CD4-positive, alpha-beta T cell treated with Interleukin-12 subunit alpha and Interleukin-12 subunit beta, for 1 hour (primary cell): ENCODE results near the gene CRYAB.
"Not testable (repeated sequence)": the region's sequence is repeated elsewhere in the genome, so short reads cannot be mapped to it uniquely, and the experiment has no call there.

Experiments
- DNase-seq: peaks from one replicate; pipeline ENCODE4 v3.0.0-alpha.2; 2020

The CRYAB gene

DNA sequence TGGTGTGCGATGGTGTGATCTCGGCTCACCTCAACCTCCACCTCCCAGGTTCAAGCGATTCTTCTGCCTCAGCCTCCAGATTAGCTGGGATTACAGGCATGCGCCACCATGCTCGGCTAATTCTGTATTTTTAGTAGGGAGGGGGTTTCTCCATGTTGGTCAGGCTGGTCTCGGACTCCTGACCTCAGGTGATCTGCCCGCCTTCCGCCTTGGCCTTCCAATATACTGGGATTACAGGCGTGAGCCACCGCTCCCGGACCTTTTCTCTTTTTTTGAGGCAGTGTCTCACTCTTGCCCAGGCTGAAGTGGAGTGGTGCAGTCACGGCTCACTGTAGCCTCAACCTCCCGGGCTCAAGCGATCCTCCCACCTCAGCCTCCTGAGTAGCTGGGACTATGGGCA lies 21.6 kb upstream of the CRYAB start:
- not testable (repeated sequence) for DNase-seq

- DNase-seq = no peak
Observed at GRCh38 chr11:111932611-111932950, 21.0 kb upstream of the CRYAB start.

DNA sequence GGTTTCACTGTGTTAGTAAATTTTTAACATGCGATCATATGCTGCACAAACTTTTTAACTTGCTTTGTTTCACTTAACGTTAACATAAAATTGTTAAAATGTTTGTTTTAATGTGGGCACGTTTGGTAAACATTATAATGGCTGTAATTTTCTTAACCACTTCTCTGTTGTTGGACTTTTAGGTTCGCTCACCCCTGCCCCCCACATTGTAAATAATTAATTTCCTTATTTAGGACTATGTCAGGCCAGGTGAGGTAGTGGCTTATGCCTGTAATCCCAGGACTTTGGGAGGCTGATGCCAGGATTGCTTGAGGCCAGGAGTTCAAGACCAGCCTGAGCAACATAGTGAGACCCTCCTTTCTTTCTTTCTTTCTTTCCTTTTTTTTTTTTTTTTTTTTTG lies 18.9 kb upstream of the CRYAB start:
- no peak for DNase-seq

- peak; percentile 98 for DNase-seq
Observed at GRCh38 chr11:111926505-111927391, 15.2 kb upstream of the CRYAB start.

- no peak for DNase-seq
Observed at GRCh38 chr11:111925953-111926352, 14.4 kb upstream of the CRYAB start.

- DNase-seq = no peak
Observed at GRCh38 chr11:111923951-111924350, 12.4 kb upstream of the CRYAB start.

- DNase-seq = no peak
Observed at GRCh38 chr11:111923351-111923788, 11.8 kb upstream of the CRYAB start.

DNA sequence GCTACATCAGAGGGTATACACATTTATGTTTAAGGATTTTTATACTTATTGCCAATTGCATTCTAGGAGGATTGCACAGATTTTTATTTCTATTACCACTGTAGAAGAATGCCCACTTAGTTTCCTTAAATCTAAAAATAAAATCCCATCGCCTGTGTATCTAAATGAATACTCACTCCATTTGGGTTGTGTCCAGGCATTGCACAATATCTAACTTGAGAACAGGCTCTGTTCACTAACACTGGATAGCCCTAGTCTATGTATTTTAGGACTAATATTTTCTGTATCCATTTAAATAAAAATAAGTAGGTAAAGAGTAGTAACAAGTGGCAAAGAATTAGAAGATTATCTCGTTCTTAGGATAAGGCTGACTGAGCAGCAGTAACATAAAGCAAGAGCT lies 11.2 kb upstream of the CRYAB start:
- DNase-seq = no peak

GRCh38 chr11:111921541-111922230 lies 10.1 kb upstream of the CRYAB start:
- DNase-seq = no peak

GRCh38 chr11:111920908-111921307 lies 9.3 kb upstream of the CRYAB start:
- DNase-seq = no peak

DNA sequence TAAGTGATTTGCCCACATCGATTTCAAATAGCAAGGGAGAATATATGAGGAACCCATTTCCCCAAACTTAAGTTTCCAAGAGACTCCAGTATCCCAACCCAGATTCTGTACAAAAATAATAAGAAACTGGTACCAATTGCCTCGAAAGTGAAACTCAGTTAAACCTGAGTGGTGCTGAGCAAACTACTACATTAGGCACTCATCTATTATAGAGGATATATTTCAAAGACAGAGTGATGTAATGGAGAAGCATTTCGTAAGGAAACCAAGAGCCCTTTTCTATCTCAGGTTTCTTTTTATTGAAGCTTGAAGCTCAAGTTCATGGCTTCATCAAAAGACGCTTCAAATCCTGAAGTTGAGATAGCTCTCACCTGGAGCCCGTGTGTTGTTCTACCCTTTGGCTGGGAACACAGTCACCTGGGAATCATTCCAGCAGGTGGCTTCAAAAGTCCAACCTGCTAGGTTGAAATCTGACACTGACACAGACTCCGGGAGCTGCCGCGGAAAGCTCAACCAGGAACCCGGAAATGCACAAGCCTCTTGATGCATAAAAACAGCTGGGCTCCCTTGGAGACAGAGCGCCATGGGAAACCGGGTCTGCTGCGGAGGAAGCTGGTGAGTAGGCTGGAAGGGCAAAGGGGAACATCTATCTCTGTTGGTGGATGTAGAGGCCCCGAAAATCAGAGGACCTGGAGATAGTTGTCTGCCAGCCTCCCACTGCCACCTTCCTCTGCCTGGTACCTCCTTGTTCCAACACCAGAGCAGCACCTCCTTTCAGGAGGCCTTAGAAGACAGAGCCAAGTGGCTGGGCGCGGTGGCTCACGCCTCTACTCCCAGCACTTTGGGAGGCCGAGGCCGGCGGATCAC lies 7.1 kb upstream of the CRYAB start, which contains the start of gene C11orf52:
TSS of gene C11orf52 (plus strand) at position 524 of the 867 bp plus-strand sequence. CDS start at position 584, 60 bp downstream.
- no peak for DNase-seq

- no peak for DNase-seq
Observed at GRCh38 chr11:111917788-111918187, 6.2 kb upstream of the CRYAB start.

DNA sequence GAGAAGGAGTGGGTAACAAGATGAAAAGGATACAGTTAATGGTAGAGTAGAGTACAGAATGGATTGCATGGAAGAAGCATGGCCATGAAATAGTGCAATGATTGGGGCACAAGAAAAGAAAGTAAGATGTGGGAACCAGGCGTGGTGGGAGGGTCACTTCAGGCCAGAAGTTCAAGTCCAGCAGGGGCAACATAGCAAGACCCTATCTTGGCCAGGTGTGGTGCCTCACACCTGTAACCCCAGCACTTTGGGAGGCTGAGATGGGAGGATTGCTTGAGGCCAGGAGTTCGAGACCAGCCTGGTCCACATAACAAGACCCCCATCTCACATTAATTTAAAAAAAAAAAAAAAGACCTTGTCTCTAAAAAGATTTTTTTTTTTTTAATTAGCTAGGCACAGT lies 5.7 kb upstream of the CRYAB start:
- no peak for DNase-seq

- no peak for DNase-seq
Observed at GRCh38 chr11:111916768-111917167, 5.2 kb upstream of the CRYAB start.

DNA sequence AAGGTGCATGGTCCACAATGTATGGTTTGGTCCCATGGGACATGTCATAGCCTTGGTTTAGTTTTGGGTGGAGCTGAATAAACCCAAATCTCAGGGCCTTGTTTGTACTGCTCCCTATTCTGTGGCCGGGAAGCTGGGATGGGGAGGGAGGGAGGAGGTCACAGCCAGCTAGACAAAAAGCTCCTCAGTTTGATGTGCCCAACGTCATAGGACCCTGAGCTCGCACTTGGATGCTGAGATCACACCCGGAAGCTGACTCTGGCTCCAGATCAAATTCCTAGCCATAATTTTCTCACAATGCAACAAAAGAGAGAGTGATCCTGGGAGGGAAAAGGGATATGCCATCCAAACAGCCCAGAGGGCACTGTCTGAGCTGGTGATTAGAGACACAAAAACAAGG lies 2.4 kb upstream of the CRYAB start:
- DNase-seq = no peak

- DNase-seq = no peak
Observed at GRCh38 chr11:111913031-111913861, 1.7 kb upstream of the CRYAB start.

DNA sequence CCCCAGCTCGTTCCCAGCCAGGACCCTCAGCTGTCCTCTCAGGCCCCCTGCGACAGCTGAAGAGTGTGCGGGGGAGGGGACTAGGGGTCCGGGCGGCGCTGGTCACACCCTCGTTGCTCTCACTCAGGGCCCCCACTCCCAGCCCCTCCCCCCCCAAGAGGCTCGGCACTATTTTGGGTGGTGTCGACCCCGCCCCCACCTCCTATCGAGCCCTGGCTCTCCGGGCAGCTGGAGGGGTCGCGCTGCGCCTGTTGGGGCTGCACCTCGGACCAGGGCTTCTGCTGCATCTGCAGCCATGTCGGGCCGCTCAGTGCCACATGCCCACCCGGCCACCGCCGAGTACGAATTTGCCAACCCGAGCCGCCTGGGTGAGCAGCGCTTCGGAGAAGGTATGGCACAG lies 965 bp upstream of the CRYAB start, which contains the start of gene HSPB2:
TSS of gene HSPB2 (plus strand) at position 200 of the 400 bp plus-strand sequence. CDS start at position 296, 96 bp downstream.
- DNase-seq = no peak

DNA sequence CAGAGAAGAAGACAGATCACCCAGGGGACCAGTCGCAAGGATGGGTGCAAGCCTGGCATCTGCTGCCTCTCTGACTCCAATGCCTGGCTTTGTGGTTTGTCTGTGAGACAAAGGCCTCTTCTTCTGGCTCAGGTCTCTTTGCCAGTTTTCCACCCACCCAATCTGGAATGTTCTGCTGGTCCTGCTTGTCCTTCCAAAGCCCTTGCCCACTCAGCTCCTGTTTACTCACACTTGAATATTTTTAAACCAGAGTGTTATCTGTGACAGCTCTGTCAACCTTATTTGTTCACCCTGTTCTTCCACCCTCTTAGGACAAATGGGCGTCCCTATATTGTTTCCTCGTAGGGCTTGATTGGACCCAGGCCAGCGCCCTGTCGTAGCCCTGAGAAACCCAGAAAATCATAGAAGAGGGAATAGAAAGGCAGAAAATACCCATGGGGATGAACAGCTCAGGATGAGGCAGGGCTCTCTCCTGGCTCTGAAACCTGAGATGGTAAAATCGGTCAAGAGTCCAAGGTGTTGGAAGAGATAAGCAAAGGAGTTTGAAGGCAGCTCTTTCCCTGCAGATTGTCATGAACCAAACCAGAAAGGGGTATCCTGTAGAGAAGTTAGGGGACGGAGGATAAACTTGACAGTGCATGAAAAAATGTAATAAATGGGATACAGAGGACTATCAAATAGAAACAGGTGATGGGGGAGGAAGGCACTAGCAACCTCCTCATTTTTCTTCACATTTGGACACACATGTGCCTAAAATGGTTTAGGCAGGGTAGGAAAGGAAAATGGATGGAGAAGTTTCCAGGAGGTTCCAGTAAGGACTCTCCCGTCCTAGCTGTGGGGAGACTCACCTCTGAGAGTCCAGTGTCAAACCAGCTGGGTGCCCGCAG lies 651 bp downstream of the CRYAB start:
- DNase-seq = no peak

DNA sequence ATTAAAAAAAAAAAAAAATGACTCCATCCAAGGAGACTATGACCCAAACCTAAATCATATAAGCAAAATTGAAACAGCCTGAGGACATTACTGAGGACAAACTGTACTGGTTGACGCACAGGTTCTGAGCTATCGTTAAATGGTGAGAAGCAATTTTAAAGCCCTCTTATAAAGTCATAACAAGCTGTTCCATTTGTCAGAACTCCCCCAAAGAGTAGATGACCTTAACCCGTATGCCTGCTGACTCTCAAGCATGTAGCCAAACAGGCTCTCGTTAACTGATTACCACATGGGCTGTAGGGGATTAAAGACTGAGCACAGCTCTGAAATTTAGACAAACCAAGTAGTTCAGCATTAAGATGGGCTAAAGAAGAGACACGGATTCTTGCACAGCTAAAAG lies 2.2 kb downstream of the CRYAB start:
- DNase-seq = no peak

GRCh38 chr11:111908639-111909305 lies 2.8 kb downstream of the CRYAB start:
- DNase-seq = no peak

DNA sequence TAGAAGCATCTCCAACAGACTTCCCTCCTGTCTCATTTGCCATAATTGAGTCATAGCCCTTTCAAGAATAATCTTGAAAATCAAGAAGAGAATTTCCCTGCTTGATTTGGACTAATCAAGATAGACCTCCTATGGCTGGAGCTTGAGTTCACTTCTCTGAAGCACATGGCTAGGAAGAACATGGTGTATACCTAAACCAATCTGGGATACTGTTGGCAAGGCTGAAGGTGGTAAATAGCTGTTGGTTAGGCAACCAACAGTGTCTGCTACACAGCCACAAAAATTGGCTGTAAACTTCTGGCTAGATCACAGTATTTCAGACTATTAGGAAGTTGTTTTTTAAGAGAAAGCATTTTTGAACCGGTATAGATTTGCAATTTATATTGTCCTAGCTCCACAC lies 4.9 kb downstream of the CRYAB start:
- DNase-seq = no peak
